Aorta (tissue), 5 donors: Measurements from ENCODE around the gene CHI3L1. TPM values are rescaled to one million over a fixed set of nuclear protein-coding genes. Genes with fewer than 3 reads are reported as not detected.
A peak's percentile ranks its signal among the peaks of the same experiment; 100 is the strongest.

Experiments
- ATAC-seq: fragments of 200-7000 bp; cut with Tn5 transposase; one replicate; pipeline ENCODE4 v1.9.1; 2022; ENCODE audit warnings: moderate library complexity; ENCODE audit not compliant: low FRiP score
- DNase-seq, 2 donors: peaks; one replicate each; pipeline ENCODE4 v3.0.0-alpha.2; 2020
- H3K27ac ChIP-seq, 2 donors: one replicate each; pipeline ENCODE4 v1.5.1; 2013; ENCODE audit warnings: low read length in 2 of 2, mild to moderate bottlenecking in 2 of 2, moderate library complexity in 2 of 2, control low read depth in 1 of 2, inconsistent platforms in 1 of 2, low read depth in 1 of 2
- H3K27me3 ChIP-seq, 2 donors: one replicate each; pipeline ENCODE4 v1.6.1; 2013; ENCODE audit warnings: control low read depth in 1 of 2, low read length in 1 of 2, mild to moderate bottlenecking in 1 of 2, moderate library complexity in 1 of 2; ENCODE audit not compliant: insufficient read depth in 2 of 2, control insufficient read depth in 1 of 2
- H3K36me3 ChIP-seq, 2 donors: one replicate each; pipeline ENCODE4 v1.6.1; 2013; ENCODE audit warnings: control low read depth in 1 of 2, low read length in 1 of 2, mild to moderate bottlenecking in 1 of 2; ENCODE audit not compliant: insufficient read depth in 2 of 2, control insufficient read depth in 1 of 2
- H3K4me1 ChIP-seq, 2 donors: one replicate each; pipeline ENCODE4 v1.6.1; 2013; ENCODE audit warnings: low read length in 2 of 2, control low read depth in 1 of 2, mild to moderate bottlenecking in 1 of 2, moderate library complexity in 1 of 2; ENCODE audit not compliant: insufficient read depth in 2 of 2, control insufficient read depth in 1 of 2
- H3K4me3 ChIP-seq, 2 donors: one replicate each; pipeline ENCODE4 v1.5.1; 2013; ENCODE audit warnings: low read length in 2 of 2, control low read depth in 1 of 2, mild to moderate bottlenecking in 1 of 2
- H3K9me3 ChIP-seq: one replicate; pipeline ENCODE4 v1.6.1; 2013; ENCODE audit warnings: mild to moderate bottlenecking, low read length; ENCODE audit not compliant: control insufficient read depth
- WGBS, 2 donors: extraction: QIAGEN DNeasy Blood & Tissue Kit; methylation state at CpG; one replicate each; pipeline ENCODE4 v1.1.7; 2013; 5-methylcytosine and 5-hydroxymethylcytosine counted together
- intact Hi-C, 2 donors: fragments of 100-400 bp; cut with DNase I; formaldehyde crosslinking; loops; one replicate each; pipeline versions ENCODE4 v1.14.2 to v1.15.0; 2022
- polyA plus RNA-seq, 2 donors: library from polyadenylated mRNA; stranded (reverse); fragments of 200-250 nt; gene quantifications; one replicate each; pipeline ENCODE4 v1.2.3, GENCODE V29; 2013
- total RNA-seq, 2 donors: library from RNA; stranded (reverse); fragmentation: NEBNext Ultra II Directional; extraction: Animal tissue kit (Norgen Biotek cat#: 25700); gene quantifications; one replicate each; pipeline ENCODE4 v1.2.1, GENCODE V29; 2021
- donor health status: healthy with polysubstance abuse.
- donor health status: Bipolar disorder and iron deficiency.
- donor health status: DM: no; HTN: no; CAD: no.
- donor health status: DM: no; HTN: no; CAD: no.
- donor health status: DM: yes; HTN: yes; CAD: no.

The CHI3L1 gene
- total and polyA plus RNA-seq, 4 donors: 0.87 to 34.2 (median 11.6) TPM

GRCh38 chr1:203142684-203143408 is 43.7 kb downstream of the CHI3L1 start:
- no peaks in the 10 kb centered on the region for H3K27me3 ChIP-seq
- peak in 1 of 2 donors; percentile 45 for DNase-seq
- H3K27ac ChIP-seq: no peak overlapping the region
- no peak for ATAC-seq
- H3K4me1 ChIP-seq: no peaks in the 10 kb centered on the region
- H3K4me3 ChIP-seq: no peak overlapping the region
- H3K36me3 ChIP-seq: no peaks in the 10 kb centered on the region
- intact Hi-C loops: no loop called here
- 85 to 90% methylated on average over 5 of the region's 5 CpGs for WGBS, 2 donors
- no peaks in the 10 kb centered on the region for H3K9me3 ChIP-seq

- 93% methylated on average over 6 of the region's 6 CpGs for WGBS, 2 donors
- Histone ChIP-seq H3K4me3 (no peak overlapping the region), H3K36me3 (no peaks in the 10 kb centered on the region), H3K27ac (no peak overlapping the region), H3K27me3 (no peaks in the 10 kb centered on the region), H3K4me1 (no peaks in the 10 kb centered on the region), H3K9me3 (no peaks in the 10 kb centered on the region)
- ATAC-seq (no peak), DNase-seq (peak in 1 of 2 donors; percentile 20)
- intact Hi-C loops: no loop called here
These were observed 44.4 kb downstream of the CHI3L1 start for GRCh38 chr1:203142124-203142523.

DNA sequence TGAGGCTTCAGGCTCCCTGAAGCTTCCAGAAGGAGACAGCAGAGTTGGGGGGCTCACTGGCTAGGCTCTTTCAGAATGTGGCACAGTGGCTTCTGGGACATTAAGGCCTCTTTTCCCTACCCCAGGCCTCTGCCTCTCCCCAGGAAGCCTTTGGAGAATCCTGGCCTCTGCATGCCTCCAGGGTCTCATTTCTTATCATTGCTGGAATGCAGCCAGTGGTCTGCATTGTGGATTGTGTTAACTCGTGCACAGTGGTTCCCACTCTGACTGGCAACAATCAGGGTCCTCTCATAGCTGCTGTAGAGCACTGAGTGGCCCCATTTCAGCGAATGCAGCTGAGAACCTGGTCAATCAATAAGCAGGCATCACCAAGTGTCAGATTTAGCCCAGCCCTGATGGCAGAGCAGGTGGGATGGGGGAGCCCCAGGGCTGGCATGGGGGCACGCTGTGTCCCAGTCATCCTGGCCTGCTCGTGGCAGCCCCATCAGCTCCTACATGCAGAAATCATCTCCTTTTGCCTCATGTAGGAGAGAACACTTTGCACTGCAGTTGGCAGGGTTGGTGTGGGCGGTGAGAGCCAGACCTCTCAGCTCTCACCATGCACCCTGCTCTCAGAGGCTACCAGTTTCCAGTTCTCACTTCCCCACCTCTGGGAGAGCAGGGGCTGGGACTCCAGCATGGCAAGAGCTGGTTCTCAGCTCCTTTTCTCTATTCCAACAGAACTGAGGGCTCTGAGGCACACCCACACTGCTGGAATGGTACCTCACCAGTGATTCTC is 45.6 kb downstream of the CHI3L1 start:
- Histone ChIP-seq H3K36me3 (no peaks in the 10 kb centered on the region), H3K27me3 (no peaks in the 10 kb centered on the region), H3K4me1 (no peaks in the 10 kb centered on the region), H3K27ac (no peak overlapping the region), H3K4me3 (no peak overlapping the region), H3K9me3 (no peaks in the 10 kb centered on the region)
- DNase-seq: peak in 1 of 2 donors; percentile 51
- intact Hi-C loops: no loop called here
- ATAC-seq: no peak
- WGBS, 2 donors: 66 to 69% methylated on average over 5 of the region's 5 CpGs

- Histone ChIP-seq H3K36me3 (no peaks in the 10 kb centered on the region), H3K27me3 (no peaks in the 10 kb centered on the region), H3K4me3 (no peak overlapping the region), H3K4me1 (no peaks in the 10 kb centered on the region), H3K9me3 (no peaks in the 10 kb centered on the region), H3K27ac (no peak overlapping the region)
- no peak for ATAC-seq
- intact Hi-C loops: no loop called here
- WGBS, 2 donors: 86 to 89% methylated on average over 8 of the region's 8 CpGs
- peak in 1 of 2 donors; percentile 10 for DNase-seq
These were observed 46.5 kb downstream of the CHI3L1 start for GRCh38 chr1:203139976-203140475.

DNA sequence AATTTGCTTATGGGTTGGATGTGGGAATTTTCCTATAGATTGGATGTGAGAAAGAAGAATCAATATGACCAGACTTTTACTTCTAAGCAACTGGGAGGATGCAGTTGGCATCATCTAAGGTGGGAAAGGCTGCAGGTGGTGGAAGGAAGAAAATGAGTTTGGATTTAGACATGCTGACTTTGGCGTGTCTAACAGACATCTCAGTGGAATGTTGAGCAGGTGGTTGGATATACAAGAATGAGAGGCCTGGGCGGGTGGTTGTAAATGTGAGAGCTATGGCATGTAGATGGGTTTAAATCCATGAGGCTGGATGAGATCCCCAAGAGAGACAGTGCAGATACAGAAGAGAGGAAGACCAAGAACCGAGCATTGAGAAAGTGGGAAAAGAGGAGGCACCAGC is 48.4 kb downstream of the CHI3L1 start:
- Histone ChIP-seq H3K27ac (no peak overlapping the region), H3K4me3 (no peak overlapping the region), H3K4me1 (no peaks in the 10 kb centered on the region), H3K27me3 (no peaks in the 10 kb centered on the region), H3K9me3 (no peaks in the 10 kb centered on the region), H3K36me3 (no peaks in the 10 kb centered on the region)
- intact Hi-C loops: no loop called here
- DNase-seq (peak in 1 of 2 donors; percentile 2), ATAC-seq (no peak)
- 92 to 96% methylated on average over 3 of the region's 3 CpGs for WGBS, 2 donors

GRCh38 chr1:203137324-203137723 is 49.2 kb downstream of the CHI3L1 start:
- no peaks in the 10 kb centered on the region for H3K27me3 ChIP-seq
- H3K27ac ChIP-seq: no peak overlapping the region
- H3K4me1 ChIP-seq: no peaks in the 10 kb centered on the region
- no peak overlapping the region for H3K4me3 ChIP-seq
- 91 to 94% methylated on average over 4 of the region's 4 CpGs for WGBS, 2 donors
- no peaks in the 10 kb centered on the region for H3K9me3 ChIP-seq
- intact Hi-C loops: no loop called here
- DNase-seq (no peak), ATAC-seq (no peak)
- no peaks in the 10 kb centered on the region for H3K36me3 ChIP-seq

GRCh38 chr1:203136409-203137042 is 50.0 kb downstream of the CHI3L1 start:
- Histone ChIP-seq H3K27ac (no peak overlapping the region), H3K27me3 (no peaks in the 10 kb centered on the region), H3K36me3 (no peaks in the 10 kb centered on the region), H3K4me1 (no peaks in the 10 kb centered on the region), H3K4me3 (no peak overlapping the region), H3K9me3 (no peaks in the 10 kb centered on the region)
- intact Hi-C loops: no loop called here
- no peak for ATAC-seq
- DNase-seq: peak in 1 of 2 donors; percentile 53
- 94 to 100% methylated on average over 1 of the region's 1 CpG for WGBS, 2 donors

DNA sequence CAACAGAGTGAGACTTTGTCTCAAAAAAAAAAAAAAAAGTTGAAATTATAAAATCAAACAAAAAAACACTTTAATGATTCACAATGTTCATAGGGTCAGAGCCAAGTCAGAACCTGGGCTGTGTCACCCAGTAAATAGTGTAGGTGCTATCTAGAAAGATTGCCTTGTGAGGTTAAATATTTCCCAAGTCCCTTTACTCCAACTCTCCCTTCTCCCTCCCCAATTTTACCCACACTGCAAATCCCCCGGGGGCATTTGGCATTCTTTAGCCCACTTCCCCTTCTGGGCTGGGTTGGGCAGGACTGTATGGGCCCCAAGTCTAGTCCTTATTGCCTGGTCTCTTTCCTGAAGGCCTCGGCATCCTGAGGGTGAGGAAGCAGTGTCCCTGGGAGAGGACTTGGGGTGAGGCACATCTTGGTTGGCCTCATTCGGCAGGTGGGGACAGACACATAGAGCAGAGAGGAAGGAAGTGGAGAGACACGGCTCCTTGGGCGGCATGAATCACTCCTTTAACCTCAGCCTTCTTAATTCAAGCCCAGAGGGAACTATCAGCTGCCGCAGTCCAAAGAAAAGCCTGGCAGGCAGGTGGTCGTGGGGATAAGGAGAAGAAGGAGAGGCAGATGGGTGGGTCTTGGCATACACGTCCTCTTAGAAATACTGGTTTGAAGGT is 50.7 kb downstream of the CHI3L1 start:
- Histone ChIP-seq H3K27me3 (no peaks in the 10 kb centered on the region), H3K36me3 (no peaks in the 10 kb centered on the region), H3K27ac (no peak overlapping the region), H3K9me3 (no peaks in the 10 kb centered on the region), H3K4me1 (no peaks in the 10 kb centered on the region), H3K4me3 (no peak overlapping the region)
- 68 to 75% methylated on average over 8 of the region's 8 CpGs for WGBS, 2 donors
- ATAC-seq (no peak), DNase-seq (peak in 1 of 2 donors; percentile 47)
- intact Hi-C loops: no loop called here
